Keratinocyte (primary cell): Measurements from ENCODE around the gene PELI1.

ENCODE experiments used
- EZH2 ChIP-seq: IDR thresholded peaks from one replicate; pipeline ENCODE4 v1.6.1; 2012; ENCODE audit warnings: inconsistent platforms, mild to moderate bottlenecking, low read length, moderate library complexity
- TF ChIP-seq, protein P1 (sequence below), 3 experiments: IDR thresholded peaks in 1 of 3; conservative IDR thresholded peaks in 1 of 3; optimal IDR thresholded peaks in 1 of 3; 2 replicates in 2 of 3; 3 replicates in 1 of 3; pipeline versions ENCODE3 to v1.5.1; 2011; ENCODE audit warnings: low read length in 3 of 3, mild to moderate bottlenecking in 3 of 3, moderate library complexity in 2 of 3, control low read depth in 1 of 3, inconsistent platforms in 1 of 3; ENCODE audit not compliant: insufficient read depth in 2 of 3; ENCODE audit errors: extremely low read depth in 1 of 3

DNA sequence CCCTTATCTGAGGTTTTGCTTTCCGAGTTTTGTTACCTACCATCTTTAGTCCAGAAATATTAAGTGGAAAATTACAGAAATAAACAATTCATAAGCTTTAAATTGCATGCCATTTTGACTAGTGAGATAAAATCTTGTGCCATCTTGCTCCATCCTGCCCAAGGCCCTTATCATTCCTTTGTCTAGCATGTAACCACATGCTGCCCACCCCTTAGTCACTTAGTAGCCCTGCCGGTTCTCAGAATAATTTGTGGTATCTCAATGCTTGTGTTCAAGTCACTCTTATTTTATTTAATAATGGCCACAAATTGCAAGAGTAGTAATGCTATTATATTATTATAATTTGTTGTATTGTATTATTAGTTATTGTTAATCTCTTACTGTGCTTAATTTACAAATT lies 88.2 kb downstream of the PELI1 start:
- TF ChIP-seq, protein P1, sequence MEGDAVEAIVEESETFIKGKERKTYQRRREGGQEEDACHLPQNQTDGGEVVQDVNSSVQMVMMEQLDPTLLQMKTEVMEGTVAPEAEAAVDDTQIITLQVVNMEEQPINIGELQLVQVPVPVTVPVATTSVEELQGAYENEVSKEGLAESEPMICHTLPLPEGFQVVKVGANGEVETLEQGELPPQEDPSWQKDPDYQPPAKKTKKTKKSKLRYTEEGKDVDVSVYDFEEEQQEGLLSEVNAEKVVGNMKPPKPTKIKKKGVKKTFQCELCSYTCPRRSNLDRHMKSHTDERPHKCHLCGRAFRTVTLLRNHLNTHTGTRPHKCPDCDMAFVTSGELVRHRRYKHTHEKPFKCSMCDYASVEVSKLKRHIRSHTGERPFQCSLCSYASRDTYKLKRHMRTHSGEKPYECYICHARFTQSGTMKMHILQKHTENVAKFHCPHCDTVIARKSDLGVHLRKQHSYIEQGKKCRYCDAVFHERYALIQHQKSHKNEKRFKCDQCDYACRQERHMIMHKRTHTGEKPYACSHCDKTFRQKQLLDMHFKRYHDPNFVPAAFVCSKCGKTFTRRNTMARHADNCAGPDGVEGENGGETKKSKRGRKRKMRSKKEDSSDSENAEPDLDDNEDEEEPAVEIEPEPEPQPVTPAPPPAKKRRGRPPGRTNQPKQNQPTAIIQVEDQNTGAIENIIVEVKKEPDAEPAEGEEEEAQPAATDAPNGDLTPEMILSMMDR (optimal IDR thresholded peaks at IDR 0.05 in 1 of 3, IDR thresholded peaks at IDR 0.05 in 1 of 3, conservative IDR thresholded peaks at IDR 0.05 in 1 of 3; ENCODE audit: extremely low read depth in 1 of 3, insufficient read depth in 2 of 3, low read length in 3 of 3): no peak
- TF ChIP-seq EZH2: no peak
